CD14-positive monocyte (primary cell): ENCODE data around the gene RALB. TPM values are rescaled to one million over a fixed set of nuclear protein-coding genes. Genes with fewer than 3 reads are reported as not detected.

Experiments
- DNase-seq, 3 donors: peaks; one replicate each; pipeline ENCODE4 v3.0.0-alpha.2; 2011 to 2022
- H2AFZ ChIP-seq: 2 replicates; pipeline ENCODE4 v1.6.0; 2012; ENCODE audit warnings: mild to moderate bottlenecking, low read depth, low read length, inconsistent platforms; ENCODE audit not compliant: insufficient read depth, poor library complexity, severe bottlenecking
- H3K27ac ChIP-seq, 2 donors: 1 replicate in 1 of 2; 2 replicates in 1 of 2; pipeline ENCODE4 v1.5.1; 2012 to 2013; ENCODE audit warnings: low read length in 2 of 2, control low read depth in 1 of 2, inconsistent platforms in 1 of 2, low read depth in 1 of 2, mild to moderate bottlenecking in 1 of 2
- H3K27me3 ChIP-seq, 2 donors: one replicate each; pipeline versions ENCODE4 v1.6.0 to v1.6.1; 2011 to 2013; ENCODE audit warnings: low read length in 2 of 2; ENCODE audit not compliant: control insufficient read depth in 2 of 2, insufficient read depth in 2 of 2
- H3K36me3 ChIP-seq, 2 donors: replicated peaks in 1 of 2; 1 replicate in 1 of 2; 2 replicates in 1 of 2; pipeline versions ENCODE4 v1.5.1 to v1.6.1; 2012 to 2013; ENCODE audit warnings: low read length in 2 of 2, control low read depth in 1 of 2, inconsistent platforms in 1 of 2, mild to moderate bottlenecking in 1 of 2; ENCODE audit not compliant: insufficient read depth in 2 of 2, control insufficient read depth in 1 of 2
- H3K4me1 ChIP-seq, 2 donors: 1 replicate in 1 of 2; 2 replicates in 1 of 2; pipeline versions ENCODE4 v1.5.1 to v1.6.1; 2012 to 2013; ENCODE audit warnings: low read length in 2 of 2, control low read depth in 1 of 2, inconsistent platforms in 1 of 2, mild to moderate bottlenecking in 1 of 2, moderate library complexity in 1 of 2; ENCODE audit not compliant: insufficient read depth in 2 of 2, control insufficient read depth in 1 of 2
- H3K4me2 ChIP-seq: replicated peaks from 2 replicates; pipeline ENCODE3; 2012; ENCODE audit warnings: low read length, moderate library complexity, mild to moderate bottlenecking; ENCODE audit not compliant: poor library complexity, severe bottlenecking; ENCODE audit errors: extremely low read depth
- H3K4me3 ChIP-seq, 3 experiments: fragments of 200-600 bp in 1 of 3; sonication (generic) in 1 of 3; replicated peaks in 1 of 3; 1 replicate in 2 of 3; 2 replicates in 1 of 3; pipeline ENCODE4 v1.5.1; 2011 to 2013; ENCODE audit warnings: low read length in 3 of 3, mild to moderate bottlenecking in 3 of 3, control low read depth in 2 of 3, low read depth in 2 of 3, inconsistent platforms in 1 of 3, moderate library complexity in 1 of 3
- H3K79me2 ChIP-seq: 2 replicates; pipeline ENCODE4 v1.6.0; 2012; ENCODE audit warnings: mild to moderate bottlenecking, control low read depth, inconsistent platforms, low read length, moderate library complexity; ENCODE audit not compliant: insufficient read depth
- H3K9ac ChIP-seq: 2 replicates; pipeline ENCODE4 v1.6.0; 2017; ENCODE audit warnings: low read length, mild to moderate bottlenecking; ENCODE audit not compliant: insufficient read depth, poor library complexity, severe bottlenecking
- H3K9me3 ChIP-seq, 2 donors: replicated peaks in 1 of 2; 1 replicate in 1 of 2; 2 replicates in 1 of 2; pipeline versions ENCODE4 v1.5.1 to v1.6.1; 2012 to 2013; ENCODE audit warnings: low read length in 2 of 2, control low read depth in 1 of 2; ENCODE audit not compliant: control insufficient read depth in 1 of 2, insufficient read depth in 1 of 2
- H4K20me1 ChIP-seq: 2 replicates; pipeline ENCODE4 v1.6.0; 2012; ENCODE audit warnings: mild to moderate bottlenecking, low read length, control low read depth, moderate library complexity; ENCODE audit not compliant: insufficient read depth
- H3K27ac Mint-ChIP-seq, 7 donors: one replicate each; pipeline ENCODE4 v1.8.0; 2020; ENCODE audit warnings: mild to moderate bottlenecking in 7 of 7, mixed read lengths in 7 of 7, moderate library complexity in 6 of 7, inconsistent platforms in 2 of 7
- H3K27me3 Mint-ChIP-seq, 3 donors: one replicate each; pipeline ENCODE4 v1.8.0; 2021 to 2022; ENCODE audit warnings: low read depth in 3 of 3, mild to moderate bottlenecking in 3 of 3, mixed read lengths in 3 of 3, moderate library complexity in 3 of 3, inconsistent platforms in 1 of 3
- H3K36me3 Mint-ChIP-seq, 2 donors: one replicate each; pipeline ENCODE4 v1.8.0; 2020; ENCODE audit warnings: mixed read lengths in 2 of 2, inconsistent platforms in 1 of 2, mild to moderate bottlenecking in 1 of 2
- H3K4me1 Mint-ChIP-seq: one replicate; pipeline ENCODE4 v1.8.0; 2020; ENCODE audit warnings: mild to moderate bottlenecking, mixed read lengths
- H3K4me3 Mint-ChIP-seq, 2 donors: one replicate each; pipeline ENCODE4 v1.8.0; 2020; ENCODE audit warnings: mild to moderate bottlenecking in 2 of 2, mixed read lengths in 2 of 2, moderate library complexity in 1 of 2
- H3K9me3 Mint-ChIP-seq, 7 donors: one replicate each; pipeline ENCODE4 v1.8.0; 2020 to 2022; ENCODE audit warnings: mixed read lengths in 7 of 7, mild to moderate bottlenecking in 6 of 7, moderate library complexity in 6 of 7, inconsistent platforms in 2 of 7
- CTCF ChIP-seq: fragments of 200-600 bp; IDR thresholded peaks from one replicate; pipeline ENCODE4 v1.8.0; 2022; ENCODE audit warnings: antibody characterized with exemption, mild to moderate bottlenecking
- WGBS: methylation state at CpG from one replicate; pipeline ENCODE4 v1.1.5; 2013; ENCODE audit warnings: missing lambda C conversion rate; ENCODE audit not compliant: insufficient coverage; 5-methylcytosine and 5-hydroxymethylcytosine counted together
- intact Hi-C, 2 donors: fragments of 100-400 bp; cut with micrococcal nuclease; formaldehyde crosslinking; loops; one replicate each; pipeline versions ENCODE4 v1.15.0 to v1.15.1; 2023
- polyA plus RNA-seq, 3 donors: library from polyadenylated mRNA; depleted of rRNA in 1 of 3; unstranded in 2 of 3; stranded (reverse) in 1 of 3; fragments of 300-500 nt in 2 of 3; fragments of >200 nt in 1 of 3; fragmentation: Illumina TruSeq in 2 of 3; gene quantifications; 1 replicate in 2 of 3; 2 replicates in 1 of 3; pipeline ENCODE4 v1.2.3, GENCODE V29; 2012 to 2021

RALB gene
- polyA plus RNA-seq, 3 donors, result 57.2 to 163 (median 139) TPM

- no peak for TF ChIP-seq CTCF
- Histone ChIP-seq H3K79me2 (peaks cover 43% of the 10 kb centered on the region), H3K4me3 (peak overlapping the region in 1 of 3 experiments; percentile 5), H3K4me2 (peak overlapping the region; percentile 11), H3K4me1 (peaks cover 13 to 18% of the 10 kb centered on the region in 2 donors), H4K20me1 (peaks cover 99% of the 10 kb centered on the region), H3K9me3 (no peaks in the 10 kb centered on the region), H3K27me3 (no peaks in the 10 kb centered on the region), H3K27ac (peak overlapping the region in 1 of 2 donors; percentile 78), H3K36me3 (peaks cover 54 to 96% of the 10 kb centered on the region in 2 donors), H2AFZ (no peak overlapping the region), H3K9ac (no peak overlapping the region)
- Mint-ChIP-seq H3K9me3 (no peaks in the 10 kb centered on the region), H3K27me3 (no peaks in the 10 kb centered on the region), H3K4me3 (no peak overlapping the region), H3K36me3 (peaks cover 64 to 72% of the 10 kb centered on the region in 2 donors), H3K4me1 (peaks cover 19% of the 10 kb centered on the region), H3K27ac (peak overlapping the region; percentile 42 to 91 (median 76))
- intact Hi-C loops, result no loop called here
- DNase-seq, result peak; percentile 46 to 71 (median 51)
- WGBS, result 54% methylated on average over 2 of the region's 8 CpGs
Measured at GRCh38 chr2:120287183-120288015, 34.7 kb downstream of the RALB start.

GRCh38 chr2:120288016-120288373 lies 35.3 kb downstream of the RALB start:
- no peak overlapping the region for H3K9ac ChIP-seq
- H4K20me1 ChIP-seq, result peaks cover 99% of the 10 kb centered on the region
- Mint-ChIP-seq H3K9me3 (no peaks in the 10 kb centered on the region), H3K27me3 (no peaks in the 10 kb centered on the region), H3K4me1 (peaks cover 19% of the 10 kb centered on the region), H3K4me3 (no peak overlapping the region), H3K27ac (peak overlapping the region in 3 of 7 donors; percentile 27 to 91 (median 83)), H3K36me3 (peaks cover 70 to 72% of the 10 kb centered on the region in 2 donors)
- no peak overlapping the region for H3K4me3 ChIP-seq
- no peak for DNase-seq
- no peak overlapping the region for H2AFZ ChIP-seq
- peaks cover 13 to 18% of the 10 kb centered on the region in 2 donors for H3K4me1 ChIP-seq
- TF ChIP-seq CTCF, result no peak
- H3K9me3 ChIP-seq, result no peaks in the 10 kb centered on the region
- no CpG with 5 or more reads among the region's 1 CpG for WGBS
- peak overlapping the region in 1 of 2 donors; percentile 78 for H3K27ac ChIP-seq
- peaks cover 56 to 96% of the 10 kb centered on the region in 2 donors for H3K36me3 ChIP-seq
- intact Hi-C loops, result no loop called here
- no peaks in the 10 kb centered on the region for H3K27me3 ChIP-seq
- no peak overlapping the region for H3K4me2 ChIP-seq
- H3K79me2 ChIP-seq, result peaks cover 40% of the 10 kb centered on the region
